HCT116 (cell line): ENCODE measurements around the gene SLC66A2. TPM values are rescaled to one million over a fixed set of nuclear protein-coding genes. Genes with fewer than 3 reads are reported as not detected.

Experiments
- ATAC-seq: fragments of 200-7000 bp; cut with Tn5 transposase; 2 replicates; pipeline ENCODE4 v1.9.1; 2020; ENCODE audit warnings: mild to moderate bottlenecking, moderate library complexity
- BruUV-seq: library from RNA; stranded (reverse); fragments of 400-500 nt; replicated peaks from 2 replicates; lab custom pipeline; 2021; lab: Mats Ljungman, UMichigan
- CTCF ChIA-PET: fragments of 300-600 bp; sonication (Branson Sonifier 250); formaldehyde crosslinking; loops from one replicate; lab custom pipeline; 2021; ENCODE audit warnings: antibody characterized with exemption; lab: Charles Lee
- POLR2A ChIA-PET: fragments of 300-600, 350-600 bp; sonication (Branson Sonifier 250); formaldehyde crosslinking; loops from one replicate; lab custom pipeline; 2021; ENCODE audit warnings: antibody characterized with exemption; lab: Charles Lee
- RAD21 ChIA-PET, 2 experiments: fragments of 300-600 bp; sonication (Branson Sonifier 250); formaldehyde crosslinking; loops; one replicate each; lab custom pipeline; 2023; ENCODE audit warnings: low total read pairs in 2 of 2; ENCODE audit not compliant: uncharacterized antibody in 2 of 2, unreplicated experiment in 2 of 2, low non-redundant PET in 1 of 2; lab: Charles Lee
- DNase-seq: peaks from one replicate; pipeline ENCODE4 v3.0.0-alpha.2; 2010; ENCODE audit warnings: low read depth, low spot score
- H2AFZ ChIP-seq: fragments of 200-600 bp; shearing (Covaris generic), sonication (generic); 2 replicates; pipeline ENCODE4 v1.6.1; 2017; ENCODE audit warnings: low read depth, mixed run types, mixed read lengths, antibody characterized with exemption, low read length; ENCODE audit not compliant: poor library complexity, severe bottlenecking
- H3K27ac ChIP-seq: 2 replicates; pipeline ENCODE4 v1.5.1; 2012; ENCODE audit warnings: low read depth, low read length
- H3K27me3 ChIP-seq: fragments of 200-600 bp; sonication (generic); 2 replicates; pipeline ENCODE4 v1.6.1; 2016; ENCODE audit warnings: mixed run types, low read length, mixed read lengths; ENCODE audit not compliant: insufficient read depth
- H3K36me3 ChIP-seq, 2 experiments: fragments of 200-500 bp in 1 of 2; fragments of 200-600 bp in 1 of 2; sonication (Bioruptor generic) in 1 of 2; sonication (generic) in 1 of 2; 2 replicates each; pipeline versions ENCODE4 v1.5.1 to v1.6.1; 2014 to 2016; ENCODE audit warnings: low read length in 2 of 2, inconsistent platforms in 1 of 2, mixed read lengths in 1 of 2, mixed run types in 1 of 2; ENCODE audit not compliant: insufficient read depth in 2 of 2, control insufficient read depth in 1 of 2
- H3K4me1 ChIP-seq, 2 experiments: fragments of 200-600 bp in 1 of 2; sonication (generic) in 1 of 2; 2 replicates each; pipeline versions ENCODE4 v1.5.1 to v1.6.1; 2012 to 2017; ENCODE audit warnings: low read length in 2 of 2, inconsistent platforms in 1 of 2, mild to moderate bottlenecking in 1 of 2, mixed read lengths in 1 of 2, mixed run types in 1 of 2, moderate library complexity in 1 of 2; ENCODE audit not compliant: insufficient read depth in 2 of 2, control insufficient read depth in 1 of 2
- H3K4me2 ChIP-seq: fragments of 200-600 bp; sonication (generic); 2 replicates; pipeline ENCODE4 v1.6.1; 2017; ENCODE audit warnings: mixed run types, low read length, mixed read lengths
- H3K4me3 ChIP-seq, 2 experiments: fragments of 200-600 bp in 1 of 2; sonication (generic) in 1 of 2; replicated peaks in 1 of 2; 2 replicates each; pipeline ENCODE4 v1.5.1; 2011 to 2016; ENCODE audit warnings: low read length in 2 of 2, control low read depth in 1 of 2, low read depth in 1 of 2, mild to moderate bottlenecking in 1 of 2, mixed read lengths in 1 of 2, mixed run types in 1 of 2
- H3K79me2 ChIP-seq: fragments of 200-600 bp; sonication (generic); 2 replicates; pipeline ENCODE4 v1.6.1; 2017; ENCODE audit warnings: mild to moderate bottlenecking, mixed run types, low read length, moderate library complexity, mixed read lengths; ENCODE audit not compliant: insufficient read depth
- H3K9ac ChIP-seq: fragments of 200-600 bp; sonication (generic); 2 replicates; pipeline ENCODE4 v1.6.1; 2016; ENCODE audit warnings: low read length, mixed read lengths
- H3K9me2 ChIP-seq: fragments of 200-600 bp; sonication (generic), shearing (Covaris generic); 2 replicates; pipeline ENCODE4 v1.6.1; 2017; ENCODE audit warnings: mixed run types, mild to moderate bottlenecking, moderate library complexity; ENCODE audit not compliant: insufficient read depth
- H3K9me3 ChIP-seq, 2 experiments: fragments of 200-500 bp in 1 of 2; fragments of 200-600 bp in 1 of 2; sonication (Bioruptor generic) in 1 of 2; sonication (generic) in 1 of 2; 2 replicates each; pipeline ENCODE4 v1.6.1; 2014 to 2017; ENCODE audit warnings: low read length in 2 of 2, mixed read lengths in 2 of 2, inconsistent platforms in 1 of 2, low read depth in 1 of 2, mild to moderate bottlenecking in 1 of 2, mixed run types in 1 of 2, moderate library complexity in 1 of 2; ENCODE audit not compliant: control insufficient read depth in 1 of 2, insufficient read depth in 1 of 2
- H4K20me1 ChIP-seq: fragments of 200-600 bp; sonication (generic), shearing (Covaris generic); 2 replicates; pipeline ENCODE4 v1.6.1; 2017; ENCODE audit warnings: mixed run types, mild to moderate bottlenecking, moderate library complexity; ENCODE audit not compliant: insufficient read depth
- ATF3 ChIP-seq: IDR thresholded peaks from 2 replicates; pipeline ENCODE4 v1.6.1; 2012
- CEBPB ChIP-seq: IDR thresholded peaks from 2 replicates; pipeline ENCODE4 v1.6.1; 2012; ENCODE audit warnings: low read depth
- EZH2 ChIP-seq: fragments of 200-600 bp; sonication (generic); IDR thresholded peaks from 2 replicates; pipeline ENCODE4 v1.6.1; 2017; ENCODE audit warnings: antibody characterized with exemption, mixed run types
- EZH2phosphoT487 ChIP-seq: fragments of 200-600 bp; IDR thresholded peaks from 2 replicates; pipeline ENCODE4 v1.6.1; 2018; ENCODE audit warnings: antibody characterized with exemption, borderline replicate concordance
- SP1 ChIP-seq: IDR thresholded peaks from 2 replicates; pipeline ENCODE4 v1.6.1; 2012; ENCODE audit warnings: low read depth
- YY1 ChIP-seq: IDR thresholded peaks from 2 replicates; pipeline ENCODE4 v1.6.1; 2011; ENCODE audit warnings: low read length, low read depth, moderate library complexity, mild to moderate bottlenecking; ENCODE audit not compliant: insufficient replicate concordance; ENCODE audit errors: extremely low read depth
- ZNF274 ChIP-seq: fragments of 200-500 bp; sonication (Bioruptor generic); IDR thresholded peaks from 2 replicates; pipeline ENCODE4 v1.6.1; 2014; ENCODE audit warnings: mild to moderate bottlenecking, low read depth, low read length, inconsistent platforms
- intact Hi-C: fragments of 100-400 bp; cut with micrococcal nuclease; formaldehyde crosslinking; loops from 2 replicates; pipeline ENCODE4 v1.10.0; 2022
- total RNA-seq: library from RNA; stranded (reverse); gene quantifications from one replicate; pipeline ENCODE4 v1.2.1, GENCODE V29; 2021; ENCODE audit not compliant: unreplicated experiment
- TF ChIP-seq, protein P1 (sequence below): IDR thresholded peaks from 2 replicates; pipeline ENCODE4 v1.6.1; 2012

SLC66A2 gene
- total RNA-seq, 1 experiment from 2014 or later = 44.9 TPM

GRCh38 chr18:79962311-79962710 lies 10.9 kb upstream of the SLC66A2 start:
- DNase-seq (peak; percentile 33), ATAC-seq (peak; percentile 45)
- H3K36me3 ChIP-seq = 0 out of 4 replicates have a peak, but pooled peaks cover 0 to 3% of the 10 kb centered on the region in 2 experiments
- peaks cover 23% of the 10 kb centered on the region for H3K79me2 ChIP-seq
- intact Hi-C loops = no loop called here
- H3K9ac ChIP-seq = peak overlapping the region; percentile 92
- peak overlapping the region; percentile 74 for H2AFZ ChIP-seq
- H3K9me3 ChIP-seq = no peaks in the 10 kb centered on the region
- TF ChIP-seq EZH2phosphoT487 (no peak), CEBPB (no peak)
- peak overlapping the region in 1 of 2 experiments; percentile 48; a peak in 2 of 4 replicates for H3K4me3 ChIP-seq
- RAD21 ChIA-PET = no interaction called here
- peak overlapping the region; percentile 86 for H3K4me2 ChIP-seq
- H3K27me3 ChIP-seq = no peaks in the 10 kb centered on the region
- CTCF ChIA-PET = no interaction called here
- H3K27ac ChIP-seq = peak overlapping the region; percentile 32
- no TSS peak for BruUV-seq
- H3K4me1 ChIP-seq = peaks cover 32 to 62% of the 10 kb centered on the region in 2 experiments
- H4K20me1 ChIP-seq = no peaks in the 10 kb centered on the region
- POLR2A ChIA-PET = no interaction called here
- no peaks in the 10 kb centered on the region for H3K9me2 ChIP-seq

DNA sequence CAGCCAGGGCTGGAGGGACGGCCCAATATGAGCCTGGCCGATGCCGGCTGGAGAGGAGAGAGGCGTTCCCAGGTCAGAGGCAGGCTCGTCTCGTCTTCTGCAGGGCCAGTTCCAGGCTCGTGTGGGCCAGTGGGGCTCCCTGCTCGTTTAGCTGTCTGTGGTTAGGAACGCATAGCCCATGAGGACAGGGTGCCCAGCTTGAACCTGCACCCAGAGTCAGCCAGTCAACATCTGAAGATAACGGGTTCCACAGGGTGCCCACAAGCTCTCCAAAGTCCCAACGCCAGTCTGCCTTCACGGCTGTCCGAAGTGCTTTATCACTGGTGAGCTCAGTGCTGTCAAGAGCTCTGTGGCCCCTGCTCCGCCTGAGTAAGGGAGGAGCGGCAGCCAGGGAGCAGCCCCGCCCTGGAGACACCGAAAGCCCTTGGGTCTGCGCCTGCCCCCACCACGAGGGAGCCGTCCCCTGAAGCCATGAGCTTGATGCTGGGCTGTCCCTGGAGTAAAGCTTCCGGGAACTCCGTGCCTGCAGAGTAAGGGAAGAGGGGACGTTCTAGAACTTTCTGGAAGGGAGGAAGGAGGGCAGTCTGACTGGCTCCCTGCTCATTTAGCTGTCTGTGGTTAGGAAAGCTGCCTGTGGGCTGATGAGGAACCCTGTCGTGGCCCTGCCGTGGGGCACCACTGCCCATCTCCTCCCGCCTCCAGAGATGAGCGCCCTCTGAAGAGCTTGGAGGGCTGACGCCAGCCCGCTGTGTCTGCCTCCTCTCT lies 10.3 kb upstream of the SLC66A2 start:
- peak overlapping the region; percentile 86 for H3K4me2 ChIP-seq
- intact Hi-C loops = no loop called here
- no peaks in the 10 kb centered on the region for H3K27me3 ChIP-seq
- H3K9ac ChIP-seq = peak overlapping the region; percentile 92
- H3K36me3 ChIP-seq = 0 out of 4 replicates have a peak, but pooled peaks cover 0 to 3% of the 10 kb centered on the region in 2 experiments
- H3K4me1 ChIP-seq = peaks cover 32 to 62% of the 10 kb centered on the region in 2 experiments
- CTCF ChIA-PET = no interaction called here
- ATAC-seq (peak; percentile 4), DNase-seq (no peak)
- no peaks in the 10 kb centered on the region for H4K20me1 ChIP-seq
- H2AFZ ChIP-seq = peak overlapping the region; percentile 74
- peak overlapping the region in 1 of 2 experiments; percentile 48; a peak in 2 of 4 replicates for H3K4me3 ChIP-seq
- peaks cover 20% of the 10 kb centered on the region for H3K79me2 ChIP-seq
- no TSS peak for BruUV-seq
- H3K27ac ChIP-seq = peak overlapping the region; percentile 32
- TF ChIP-seq ZNF274 = no peak
- TF ChIP-seq, protein P1, sequence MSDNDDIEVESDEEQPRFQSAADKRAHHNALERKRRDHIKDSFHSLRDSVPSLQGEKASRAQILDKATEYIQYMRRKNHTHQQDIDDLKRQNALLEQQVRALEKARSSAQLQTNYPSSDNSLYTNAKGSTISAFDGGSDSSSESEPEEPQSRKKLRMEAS = no peak
- TF ChIP-seq EZH2 = no peak
- no peak for TF ChIP-seq ATF3
- no peak for TF ChIP-seq YY1
- TF ChIP-seq SP1 = no peak
- H3K9me3 ChIP-seq = no peaks in the 10 kb centered on the region
- no peaks in the 10 kb centered on the region for H3K9me2 ChIP-seq
- POLR2A ChIA-PET = no interaction called here
- RAD21 ChIA-PET = no interaction called here
